ENCODE data around the gene ATAD1. TPM values are rescaled to one million over a fixed set of nuclear protein-coding genes. Genes with fewer than 3 reads are reported as not detected.

The ATAD1 gene, protein sequence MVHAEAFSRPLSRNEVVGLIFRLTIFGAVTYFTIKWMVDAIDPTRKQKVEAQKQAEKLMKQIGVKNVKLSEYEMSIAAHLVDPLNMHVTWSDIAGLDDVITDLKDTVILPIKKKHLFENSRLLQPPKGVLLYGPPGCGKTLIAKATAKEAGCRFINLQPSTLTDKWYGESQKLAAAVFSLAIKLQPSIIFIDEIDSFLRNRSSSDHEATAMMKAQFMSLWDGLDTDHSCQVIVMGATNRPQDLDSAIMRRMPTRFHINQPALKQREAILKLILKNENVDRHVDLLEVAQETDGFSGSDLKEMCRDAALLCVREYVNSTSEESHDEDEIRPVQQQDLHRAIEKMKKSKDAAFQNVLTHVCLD
- total RNA-seq = 10 to 100 TPM in 1 of 2 donors, 1 to 10 TPM in 1; 9.6 to 16.9 TPM

DNA sequence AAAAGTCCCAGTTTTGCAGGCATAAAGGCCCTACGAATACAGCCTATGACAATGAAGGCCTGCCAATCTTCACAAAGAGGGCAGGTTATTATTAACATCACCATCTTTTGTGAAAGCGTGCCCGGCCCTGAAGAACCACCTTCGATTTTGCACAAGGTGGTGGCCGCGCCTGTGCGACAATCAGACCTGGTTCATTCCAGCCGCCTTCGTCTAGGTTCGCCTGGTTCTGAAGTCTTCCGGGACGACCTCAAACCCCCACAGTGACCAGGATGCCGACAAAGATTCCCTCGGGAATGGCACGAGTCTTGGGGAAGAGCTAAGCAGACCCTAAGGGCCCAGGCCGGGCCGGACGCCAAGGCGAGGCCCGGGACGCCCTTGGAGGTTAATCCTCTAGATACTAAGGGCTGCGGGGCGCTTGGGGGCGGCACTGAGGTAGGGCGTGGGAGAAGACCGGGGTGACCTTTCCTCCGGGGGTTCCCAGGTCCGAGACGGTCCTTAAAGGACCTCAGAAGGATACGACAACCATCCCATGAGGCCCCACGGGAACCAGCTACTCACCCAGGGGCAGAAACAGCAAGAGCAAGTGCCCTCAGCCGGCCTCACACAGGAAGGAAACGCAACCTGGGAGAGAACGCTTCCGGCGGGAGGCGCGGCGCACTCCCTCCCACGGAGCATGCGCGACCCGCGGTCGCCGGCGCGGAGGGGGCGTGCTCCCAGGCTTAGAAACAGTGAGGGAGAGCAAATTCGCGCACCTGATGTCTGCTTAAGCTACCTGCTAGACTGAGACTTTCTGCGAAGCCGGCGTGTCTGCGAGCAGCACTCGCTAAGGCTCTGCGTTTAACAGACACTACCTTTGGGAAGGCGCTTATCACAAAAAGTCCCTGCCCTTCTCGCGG lies at the start of gene ATAD1:
ATAD1 (minus strand) TSS at position 618 of the 896 bp plus-strand sequence. CDS start 3,627 bp downstream, outside the sequence.
- peak within 1 kb of the TSS; percentile 76 to 91 (median 86) for H3K27ac ChIP-seq
- peak; percentile 85 to 87 (median 86) for DNase-seq
- peak; percentile 62 to 87 (median 80) for TF ChIP-seq POLR2A (IDR thresholded peaks at IDR 0.05)
- TF ChIP-seq, protein P1, sequence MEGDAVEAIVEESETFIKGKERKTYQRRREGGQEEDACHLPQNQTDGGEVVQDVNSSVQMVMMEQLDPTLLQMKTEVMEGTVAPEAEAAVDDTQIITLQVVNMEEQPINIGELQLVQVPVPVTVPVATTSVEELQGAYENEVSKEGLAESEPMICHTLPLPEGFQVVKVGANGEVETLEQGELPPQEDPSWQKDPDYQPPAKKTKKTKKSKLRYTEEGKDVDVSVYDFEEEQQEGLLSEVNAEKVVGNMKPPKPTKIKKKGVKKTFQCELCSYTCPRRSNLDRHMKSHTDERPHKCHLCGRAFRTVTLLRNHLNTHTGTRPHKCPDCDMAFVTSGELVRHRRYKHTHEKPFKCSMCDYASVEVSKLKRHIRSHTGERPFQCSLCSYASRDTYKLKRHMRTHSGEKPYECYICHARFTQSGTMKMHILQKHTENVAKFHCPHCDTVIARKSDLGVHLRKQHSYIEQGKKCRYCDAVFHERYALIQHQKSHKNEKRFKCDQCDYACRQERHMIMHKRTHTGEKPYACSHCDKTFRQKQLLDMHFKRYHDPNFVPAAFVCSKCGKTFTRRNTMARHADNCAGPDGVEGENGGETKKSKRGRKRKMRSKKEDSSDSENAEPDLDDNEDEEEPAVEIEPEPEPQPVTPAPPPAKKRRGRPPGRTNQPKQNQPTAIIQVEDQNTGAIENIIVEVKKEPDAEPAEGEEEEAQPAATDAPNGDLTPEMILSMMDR (IDR thresholded peaks at IDR 0.05) = peak in 3 of 7 experiments; percentile 32 to 40 (median 35)
- peak; percentile 98 for ATAC-seq
- intact Hi-C loops (cut with DNase I) = no loop called here
- H3K9me3 ChIP-seq = no peaks in the 10 kb centered on the region
- H3K27me3 ChIP-seq = no peaks in the 10 kb centered on the region
- H3K4me3 ChIP-seq = peak within 1 kb of the TSS; percentile 71 to 88
- no peaks in the 10 kb centered on the region for H3K36me3 ChIP-seq (replicated peaks in 1 of 2; ENCODE audit: insufficient read depth in 1 of 2, low read depth in 2 of 2)
- 0% methylated on average over 32 to 60 of the region's 60 CpGs for WGBS, 2 donors
- peaks cover 25% of the 10 kb centered on the region for H3K4me1 ChIP-seq

DNA sequence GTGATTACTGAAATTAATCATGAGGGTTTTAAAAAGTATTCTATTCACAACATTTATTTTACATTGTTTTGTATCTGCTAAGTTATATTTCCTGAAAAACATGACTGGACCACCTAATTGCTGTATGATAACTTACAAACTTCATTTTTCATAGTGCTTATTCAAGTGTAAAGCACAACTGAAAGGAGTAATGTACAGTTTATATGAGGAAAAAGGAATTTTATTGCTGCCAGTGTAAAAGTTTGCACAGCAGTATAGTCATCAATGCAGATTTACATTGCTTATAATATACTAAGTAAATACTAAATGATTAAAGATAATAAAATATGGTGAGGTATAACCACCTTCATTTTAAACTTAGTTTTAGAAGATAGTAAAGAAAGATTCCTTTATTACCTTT lies 49.4 kb upstream of the ATAD1 start:
- intact Hi-C loops (cut with DNase I) = no loop called here
- Histone ChIP-seq H3K4me3 (no peak overlapping the region), H3K36me3 (replicated peaks in 1 of 2; ENCODE audit: insufficient read depth in 1 of 2, low read depth in 2 of 2) (no peaks in the 10 kb centered on the region), H3K4me1 (peaks cover 35% of the 10 kb centered on the region), H3K27ac (peak overlapping the region in 3 of 4 donors; percentile 29 to 99 (median 96)), H3K9me3 (no peaks in the 10 kb centered on the region), H3K27me3 (no peaks in the 10 kb centered on the region)
- ATAC-seq (no peak), DNase-seq (no peak)
- no peak for TF ChIP-seq POLR2A (IDR thresholded peaks at IDR 0.05)
- TF ChIP-seq, protein P1 (IDR thresholded peaks at IDR 0.05) = no peak

DNA sequence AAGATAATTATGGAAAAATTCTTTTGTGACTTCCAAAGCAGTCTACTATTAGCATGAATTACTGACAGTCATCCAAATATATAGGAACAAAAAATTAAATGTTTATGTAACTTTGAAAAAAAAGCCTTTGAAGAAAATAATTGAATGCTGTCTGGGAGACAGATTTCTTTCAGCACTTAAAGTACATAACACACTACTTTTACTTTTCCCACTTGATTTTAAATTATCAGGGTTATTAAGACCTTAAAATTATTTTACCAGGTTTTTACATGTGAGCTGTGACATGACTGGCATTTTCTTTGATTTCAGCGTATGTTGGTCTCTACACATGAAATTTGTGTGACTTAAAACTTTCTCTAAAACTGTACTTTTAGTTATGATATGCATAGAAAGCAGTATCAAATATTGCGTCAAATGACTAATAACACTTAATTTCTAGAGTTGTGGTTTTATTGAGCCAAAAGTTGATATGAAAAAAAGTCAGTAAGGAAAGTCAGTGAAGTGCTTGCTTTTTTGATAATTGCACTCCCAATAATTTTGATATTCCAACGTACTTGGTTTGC lies 48.5 kb upstream of the ATAD1 start:
- WGBS, 2 donors = 1% methylated on average over 3 of the region's 3 CpGs
- Histone ChIP-seq H3K27ac (peak overlapping the region in 3 of 4 donors; percentile 96 to 99 (median 99)), H3K36me3 (replicated peaks in 1 of 2; ENCODE audit: insufficient read depth in 1 of 2, low read depth in 2 of 2) (no peaks in the 10 kb centered on the region), H3K4me1 (peaks cover 33% of the 10 kb centered on the region), H3K9me3 (no peaks in the 10 kb centered on the region), H3K27me3 (no peaks in the 10 kb centered on the region), H3K4me3 (peak overlapping the region; percentile 12 to 83)
- DNase-seq (no peak), ATAC-seq (no peak)
- TF ChIP-seq, protein P1 (IDR thresholded peaks at IDR 0.05) = no peak
- TF ChIP-seq POLR2A (IDR thresholded peaks at IDR 0.05) = no peak
- intact Hi-C loops (cut with DNase I) = no loop called here

DNA sequence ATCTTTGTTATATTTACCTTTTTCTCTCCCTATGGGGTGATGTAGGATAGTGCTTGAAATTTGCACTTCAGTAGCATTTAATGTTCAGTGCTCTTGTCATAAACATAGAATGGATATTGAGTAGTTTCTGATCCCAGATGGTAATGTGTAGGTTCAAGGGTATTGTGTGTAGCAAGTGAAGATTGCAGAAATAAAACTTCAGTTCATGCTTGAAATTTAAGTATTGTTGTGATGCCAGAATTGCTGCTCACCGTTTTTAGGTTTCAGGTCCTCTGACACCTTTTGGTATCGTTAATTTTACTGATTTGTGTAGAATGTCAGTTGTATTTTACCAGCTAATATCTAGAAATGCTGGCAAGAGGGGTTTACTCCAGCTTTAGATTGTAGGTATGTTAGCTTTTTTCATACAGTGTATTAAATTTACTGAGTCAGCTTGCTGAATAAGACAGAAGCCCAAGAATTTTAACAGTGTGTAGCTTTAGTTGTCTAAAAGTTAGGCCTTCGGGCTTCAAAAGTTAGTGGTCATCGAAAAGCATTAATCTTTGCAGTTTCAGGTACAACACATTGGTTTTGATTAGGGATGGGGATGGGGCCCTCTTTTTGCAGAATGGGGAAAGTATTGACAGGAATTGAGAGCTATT lies 47.3 kb upstream of the ATAD1 start:
- intact Hi-C loops (cut with DNase I) = no loop called here
- TF ChIP-seq POLR2A (IDR thresholded peaks at IDR 0.05) = no peak
- TF ChIP-seq, protein P1 (IDR thresholded peaks at IDR 0.05) = no peak
- H3K4me3 ChIP-seq = peak overlapping the region; percentile 81 to 83
- WGBS, 2 donors = 1% methylated on average over 4 of the region's 4 CpGs
- H3K9me3 ChIP-seq = no peaks in the 10 kb centered on the region
- no peaks in the 10 kb centered on the region for H3K36me3 ChIP-seq (replicated peaks in 1 of 2; ENCODE audit: insufficient read depth in 1 of 2, low read depth in 2 of 2)
- peak overlapping the region; percentile 13 to 99 (median 98) for H3K27ac ChIP-seq
- DNase-seq = no peak
- H3K27me3 ChIP-seq = no peaks in the 10 kb centered on the region
- ATAC-seq = no peak
- peaks cover 33% of the 10 kb centered on the region for H3K4me1 ChIP-seq
